PFSK-1 (cell line): ENCODE data around the gene IL1A.

Experiments used
- FOXP2 ChIP-seq: optimal IDR thresholded peaks from 2 replicates; pipeline ENCODE3; 2011; ENCODE audit warnings: borderline replicate concordance, control low read depth, inconsistent platforms; ENCODE audit not compliant: insufficient read depth; ENCODE audit errors: extremely low read length, extremely low read depth
- POLR2AphosphoS5 ChIP-seq: IDR thresholded peaks from 2 replicates; pipeline ENCODE4 v1.6.1; 2012; ENCODE audit warnings: low read depth, mild to moderate bottlenecking, control low read depth, low read length, moderate library complexity
- REST ChIP-seq, 2 experiments: IDR thresholded peaks; 2 replicates each; pipeline versions ENCODE4 v1.6.1 to v1.8.0; 2011 to 2012; ENCODE audit warnings: low read depth in 2 of 2, low read length in 2 of 2, control low read depth in 1 of 2, inconsistent platforms in 1 of 2, mild to moderate bottlenecking in 1 of 2, moderate library complexity in 1 of 2; ENCODE audit not compliant: insufficient read depth in 1 of 2
- SIN3A ChIP-seq: IDR thresholded peaks from 2 replicates; pipeline ENCODE4 v1.6.1; 2012; ENCODE audit warnings: mild to moderate bottlenecking, low read length, moderate library complexity, borderline replicate concordance; ENCODE audit not compliant: insufficient read depth
- TAF1 ChIP-seq: IDR thresholded peaks from 2 replicates; pipeline ENCODE4 v1.6.1; 2012; ENCODE audit warnings: low read length, control low read depth, borderline replicate concordance; ENCODE audit not compliant: insufficient read depth

IL1A gene

DNA sequence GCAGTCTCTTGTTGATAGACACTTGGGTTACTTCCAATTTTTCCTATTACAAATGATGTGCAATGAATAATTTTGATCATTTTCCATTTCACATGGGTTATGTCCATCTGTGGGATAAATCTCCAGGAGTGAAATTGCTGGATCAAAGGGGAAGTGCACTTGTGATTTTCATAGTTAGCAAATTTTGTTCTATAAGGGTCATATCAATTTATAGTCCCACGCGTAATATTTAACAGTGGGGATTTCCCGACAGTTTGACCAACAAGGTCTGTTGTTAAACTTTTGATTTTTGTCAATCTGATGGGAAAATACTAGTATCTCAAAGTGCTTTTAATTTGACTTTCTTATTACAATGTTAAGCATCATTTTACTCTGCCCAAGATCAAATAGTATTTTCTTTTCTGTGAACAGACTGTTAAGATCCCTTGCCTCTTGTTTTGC is 44.0 kb upstream of the IL1A start:
- TF ChIP-seq REST (IDR thresholded peaks at IDR 0.05; ENCODE audit: insufficient read depth in 1 of 2, low read depth in 2 of 2, low read length in 2 of 2) (no peak), TAF1 (no peak), FOXP2 (no peak), POLR2AphosphoS5 (no peak), SIN3A (no peak)

DNA sequence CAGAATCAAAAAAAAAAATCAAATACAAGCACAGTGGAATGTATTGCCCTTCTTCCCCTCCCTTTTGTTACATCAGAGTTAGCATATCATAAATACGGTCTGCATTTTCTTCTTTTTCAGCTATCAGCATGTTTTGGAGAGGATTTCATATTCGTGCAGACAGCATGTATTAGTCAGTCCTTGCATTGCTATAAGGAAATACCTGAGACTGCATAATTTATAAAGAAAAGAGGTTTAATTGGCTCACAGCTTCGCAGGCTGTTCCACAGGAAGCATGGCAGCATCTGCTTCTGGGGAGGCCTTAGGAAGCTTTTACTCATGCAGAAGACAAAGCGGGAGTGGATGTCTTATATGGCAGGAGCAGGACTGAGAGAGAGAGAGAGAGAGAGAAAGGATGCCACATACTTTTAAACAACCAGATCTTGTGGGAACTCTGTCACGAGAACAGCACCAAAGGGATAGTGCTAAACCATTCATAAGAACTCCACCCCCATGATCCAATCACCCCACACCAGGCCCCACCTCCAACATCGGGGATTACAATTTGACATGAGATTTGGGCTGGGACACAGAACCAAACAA is 43.4 kb upstream of the IL1A start:
- TF ChIP-seq POLR2AphosphoS5, result no peak

- no peak for TF ChIP-seq POLR2AphosphoS5
- no peak for TF ChIP-seq REST (IDR thresholded peaks at IDR 0.05; ENCODE audit: insufficient read depth in 1 of 2, low read depth in 2 of 2, low read length in 2 of 2)
- no peak for TF ChIP-seq FOXP2
- no peak for TF ChIP-seq SIN3A
- TF ChIP-seq TAF1, result no peak
These were observed 42.7 kb upstream of the IL1A start for GRCh38 chr2:112827009-112827408.

GRCh38 chr2:112825706-112826105 is 41.4 kb upstream of the IL1A start:
- TF ChIP-seq POLR2AphosphoS5, result no peak
- TF ChIP-seq TAF1, result no peak
- TF ChIP-seq FOXP2, result no peak

DNA sequence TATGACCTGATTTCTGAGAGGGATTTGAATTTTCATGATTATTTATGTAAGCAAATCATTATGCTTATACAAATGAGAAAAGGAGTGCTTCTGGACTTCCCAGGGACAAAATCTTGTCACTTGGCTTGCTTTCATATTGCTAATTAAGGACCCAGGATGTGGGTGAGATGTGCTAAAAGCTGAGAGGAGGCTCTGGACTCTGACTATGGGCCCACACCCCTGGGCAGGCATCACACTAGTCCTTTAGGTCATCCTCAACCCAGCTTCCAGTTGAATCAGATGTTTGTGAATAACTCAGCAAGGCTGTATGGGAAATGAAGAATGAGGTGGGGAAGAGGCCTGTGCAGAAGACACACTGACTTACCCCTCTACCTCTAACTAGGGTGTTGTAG is 40.4 kb upstream of the IL1A start:
- TF ChIP-seq SIN3A, result no peak

- no peak for TF ChIP-seq POLR2AphosphoS5
- TF ChIP-seq REST (IDR thresholded peaks at IDR 0.05; ENCODE audit: insufficient read depth in 1 of 2, low read depth in 2 of 2, low read length in 2 of 2), result no peak
- no peak for TF ChIP-seq SIN3A
- TF ChIP-seq TAF1, result no peak
- TF ChIP-seq FOXP2, result no peak
These were observed 37.4 kb upstream of the IL1A start for GRCh38 chr2:112821682-112822081.

GRCh38 chr2:112821142-112821541 is 36.8 kb upstream of the IL1A start:
- TF ChIP-seq POLR2AphosphoS5 (no peak), FOXP2 (no peak), TAF1 (no peak), SIN3A (no peak), REST (IDR thresholded peaks at IDR 0.05; ENCODE audit: insufficient read depth in 1 of 2, low read depth in 2 of 2, low read length in 2 of 2) (no peak)
